GM12878 (cell line): ENCODE results near the gene MXRA7. TPM values are rescaled to one million over a fixed set of nuclear protein-coding genes. Genes with fewer than 3 reads are reported as not detected.

Experiments used
- ATAC-seq: fragments of 200-7000 bp; cut with Tn5 transposase; 3 replicates; pipeline ENCODE4 v1.9.1; 2020; ENCODE audit warnings: mild to moderate bottlenecking, moderate library complexity
- BruUV-seq: library from RNA; stranded (reverse); fragments of 400-500 nt; replicated peaks from 2 replicates; lab custom pipeline; 2021; lab: Mats Ljungman, UMichigan
- CTCF ChIA-PET: fragments of 300-600 bp; sonication (Branson Sonifier 250); formaldehyde crosslinking; extraction: SDS; loops from one replicate; lab custom pipeline; 2021; ENCODE audit warnings: inconsistent platforms; lab: Yijun Ruan, JAX
- POLR2A ChIA-PET: fragments of 350-600 bp; formaldehyde crosslinking; extraction: SDS; loops from one replicate; lab custom pipeline; 2021; ENCODE audit warnings: inconsistent platforms; lab: Charles Lee
- RAD21 ChIA-PET: fragments of 300-600 bp; sonication (Branson Sonifier 250); formaldehyde crosslinking; loops from one replicate; lab custom pipeline; 2023; ENCODE audit warnings: antibody characterized with exemption; ENCODE audit not compliant: unreplicated experiment; lab: Charles Lee
- SMC1A ChIA-PET: fragments of 300-600 bp; sonication (Branson Sonifier 250); formaldehyde crosslinking; loops from one replicate; lab custom pipeline; 2023; ENCODE audit not compliant: unreplicated experiment, uncharacterized antibody; lab: Charles Lee
- DNase-seq: peaks from one replicate; pipeline ENCODE4 v3.0.0-alpha.2; 2011; ENCODE audit warnings: low read depth, low spot score
- FAIRE-seq: peaks from 3 replicates; lab custom pipeline; 2011; peaks lifted over from hg19 to GRCh38; lab: Jason Lieb, UNC
- H2AFZ ChIP-seq: 2 replicates; pipeline ENCODE4 v1.6.0; 2011; ENCODE audit warnings: low read depth, low read length, control low read depth; ENCODE audit not compliant: control insufficient read depth
- H3K27ac ChIP-seq: 2 replicates; pipeline ENCODE4 v1.5.1; 2011; ENCODE audit warnings: control low read depth; ENCODE audit not compliant: control insufficient read depth, insufficient read depth
- H3K27me3 ChIP-seq, 2 experiments: replicated peaks in 1 of 2; 2 replicates each; pipeline versions ENCODE4 v1.6.0 to v1.6.1; 2011; ENCODE audit warnings: low read length in 1 of 2; ENCODE audit not compliant: control insufficient read depth in 2 of 2, insufficient read depth in 2 of 2
- H3K36me3 ChIP-seq, 2 experiments: 2 replicates each; pipeline ENCODE4 v1.5.1; 2011; ENCODE audit warnings: low read length in 1 of 2; ENCODE audit not compliant: control insufficient read depth in 2 of 2, insufficient read depth in 2 of 2
- H3K4me1 ChIP-seq: 2 replicates; pipeline ENCODE4 v1.6.1; 2011; ENCODE audit warnings: mild to moderate bottlenecking, low read length, moderate library complexity, mixed read lengths; ENCODE audit not compliant: control insufficient read depth, insufficient read depth
- H3K4me2 ChIP-seq: 2 replicates; pipeline ENCODE4 v1.6.0; 2011; ENCODE audit warnings: control low read depth; ENCODE audit not compliant: control insufficient read depth, insufficient read depth
- H3K4me3 ChIP-seq: fragments of 200-600 bp; sonication (generic); 2 replicates; pipeline ENCODE4 v1.5.1; 2016
- H3K79me2 ChIP-seq: 2 replicates; pipeline ENCODE4 v1.6.0; 2011; ENCODE audit warnings: low read length; ENCODE audit not compliant: control insufficient read depth, insufficient read depth
- H3K9ac ChIP-seq: 2 replicates; pipeline ENCODE4 v1.8.0; 2011; ENCODE audit warnings: low read length, control low read depth, mixed read lengths; ENCODE audit not compliant: control insufficient read depth, insufficient read depth
- H3K9me3 ChIP-seq: replicated peaks from 3 replicates; pipeline ENCODE4 v1.5.1; 2011; ENCODE audit warnings: mild to moderate bottlenecking, low read length; ENCODE audit not compliant: control insufficient read depth, insufficient read depth
- H4K20me1 ChIP-seq: 2 replicates; pipeline ENCODE4 v1.6.0; 2011; ENCODE audit not compliant: control insufficient read depth, insufficient read depth
- ATF7 ChIP-seq: fragments of 450-650 bp; IDR thresholded peaks from 2 replicates; pipeline ENCODE4 v1.6.1; 2016; ENCODE audit warnings: low read depth, mild to moderate bottlenecking
- BCL11A ChIP-seq: IDR thresholded peaks from 2 replicates; pipeline ENCODE4 v1.6.1; 2011; ENCODE audit warnings: low read depth, low read length
- BHLHE40 ChIP-seq, 2 experiments: fragments of 450-650 bp in 1 of 2; IDR thresholded peaks; 2 replicates each; pipeline ENCODE4 v1.6.1; 2011 to 2017; ENCODE audit warnings: low read depth in 2 of 2, borderline replicate concordance in 1 of 2, improper control_type of control experiment in 1 of 2, low read length in 1 of 2, mild to moderate bottlenecking in 1 of 2
- CREB1 ChIP-seq: IDR thresholded peaks from 2 replicates; pipeline ENCODE4 v1.6.1; 2012; ENCODE audit warnings: low read depth, mild to moderate bottlenecking, inconsistent platforms
- EED ChIP-seq: sonication (generic); IDR thresholded peaks from 2 replicates; pipeline ENCODE4 v1.6.1; 2016; ENCODE audit warnings: antibody characterized with exemption, low read depth
- ESRRA ChIP-seq: IDR thresholded peaks from 2 replicates; pipeline ENCODE4 v1.6.1; 2012; ENCODE audit warnings: mild to moderate bottlenecking, low read length, improper control_type of control experiment
- EZH2 ChIP-seq: IDR thresholded peaks from 2 replicates; pipeline ENCODE4 v1.6.1; 2012; ENCODE audit warnings: low read depth, mild to moderate bottlenecking, control low read depth, inconsistent platforms, low read length, borderline replicate concordance; ENCODE audit not compliant: control insufficient read depth
- MEF2B ChIP-seq: fragments of 450-650 bp; IDR thresholded peaks from 2 replicates; pipeline ENCODE4 v1.6.1; 2018; ENCODE audit warnings: mild to moderate bottlenecking, moderate library complexity; ENCODE audit not compliant: partially characterized antibody, poor library complexity, severe bottlenecking
- MTA2 ChIP-seq: fragments of 450-650 bp; IDR thresholded peaks from 2 replicates; pipeline ENCODE4 v1.6.1; 2016; ENCODE audit warnings: low read depth, mild to moderate bottlenecking, moderate library complexity
- NRF1 ChIP-seq: conservative IDR thresholded peaks from 2 replicates; pipeline ENCODE4 v1.6.1; 2011; ENCODE audit warnings: mild to moderate bottlenecking, low read depth, low read length, improper control_type of control experiment
- PML ChIP-seq: IDR thresholded peaks from 2 replicates; pipeline ENCODE4 v1.6.1; 2012; ENCODE audit warnings: low read length, inconsistent platforms
- POLR2A ChIP-seq: IDR thresholded peaks from 2 replicates; pipeline ENCODE4 v1.6.1; 2011; ENCODE audit warnings: low read depth, mild to moderate bottlenecking, low read length
- RCOR1 ChIP-seq: conservative IDR thresholded peaks from 2 replicates; pipeline ENCODE4 v1.6.1; 2012; ENCODE audit warnings: low read depth, low read length, improper control_type of control experiment
- RELA ChIP-seq: fragments of 450-650 bp; IDR thresholded peaks from 2 replicates; pipeline ENCODE4 v1.8.0; 2014; ENCODE audit warnings: borderline replicate concordance; ENCODE audit not compliant: partially characterized antibody
- SIX5 ChIP-seq: IDR thresholded peaks from 2 replicates; pipeline ENCODE4 v1.6.1; 2011; ENCODE audit warnings: mild to moderate bottlenecking, low read depth, low read length, moderate library complexity; ENCODE audit not compliant: severe bottlenecking
- TCF12 ChIP-seq: IDR thresholded peaks from 2 replicates; pipeline ENCODE4 v1.6.1; 2011; ENCODE audit warnings: low read depth, mild to moderate bottlenecking, low read length
- ZSCAN29 ChIP-seq: fragments of 450-650 bp; IDR thresholded peaks from 2 replicates; pipeline ENCODE4 v1.6.1; 2017; ENCODE audit warnings: mild to moderate bottlenecking, moderate library complexity
- ZZZ3 ChIP-seq: IDR thresholded peaks from 2 replicates; pipeline ENCODE4 v1.6.1; 2011; ENCODE audit warnings: low read depth; ENCODE audit not compliant: control insufficient read depth, insufficient read length
- WGBS: methylation state at CpG from one replicate; pipeline ENCODE4 v1.1.6; 2016; ENCODE audit warnings: low lambda C conversion rate; ENCODE audit not compliant: insufficient replicate concordance, insufficient coverage; ENCODE audit errors: missing lambda C conversion rate; 5-methylcytosine and 5-hydroxymethylcytosine counted together
- in situ Hi-C: fragments of 300-500 bp; cut with MboI; formaldehyde crosslinking; loops from 9 replicates; pipeline ENCODE4 v1.14.3; 2018; ENCODE audit warnings: mixed read lengths
- intact Hi-C: fragments of 100-400 bp; cut with micrococcal nuclease; formaldehyde crosslinking; loops from one replicate; pipeline ENCODE4 v1.14.2; 2022; ENCODE audit not compliant: unreplicated experiment
- polyA plus RNA-seq, 11 experiments: library from polyadenylated mRNA; depleted of rRNA in 4 of 11; unstranded in 6 of 11; stranded (reverse) in 5 of 11; fragments of >200 nt; fragmentation: Nextera tagmentation in 4 of 11; fragmentation: Illumina TruSeq in 1 of 11; extraction: Ambion mirVana in 4 of 11; extraction: Trizol in 1 of 11; gene quantifications; 1 replicate in 1 of 11; 2 replicates in 10 of 11; pipeline versions ENCODE4 v1.2.1 to v1.2.3, GENCODE V29; 2011 to 2016; ENCODE audit warnings: inconsistent platforms in 2 of 11, missing spikeins in 2 of 11, low read depth in 1 of 11
- total RNA-seq, 4 experiments: library from RNA; depleted of rRNA in 3 of 4; stranded (reverse); fragments of >200 nt in 3 of 4; fragmentation: Illumina TruSeq in 1 of 4; extraction: Trizol in 1 of 4; gene quantifications; 2 replicates each; pipeline versions ENCODE4 v1.2.1 to v1.2.3, GENCODE V29; 2013 to 2021
- TF ChIP-seq, protein P1 (sequence below), 3 experiments: IDR thresholded peaks in 2 of 3; conservative IDR thresholded peaks in 1 of 3; 2 replicates each; pipeline ENCODE4 v1.5.1; 2011; ENCODE audit warnings: low read depth in 3 of 3, low read length in 3 of 3, mild to moderate bottlenecking in 3 of 3, control low read depth in 2 of 3, moderate library complexity in 2 of 3, inconsistent platforms in 1 of 3, mixed read lengths in 1 of 3; ENCODE audit not compliant: control insufficient read depth in 2 of 3, insufficient read depth in 1 of 3; ENCODE audit errors: extremely low read depth in 1 of 3
- TF ChIP-seq, protein P2 (sequence below): IDR thresholded peaks from 2 replicates; pipeline ENCODE4 v1.6.1; 2012; ENCODE audit warnings: low read depth, low read length, improper control_type of control experiment

Gene MXRA7
- total and polyA plus RNA-seq, 10 of the 15 experiments (the other 5 are each of a cell fraction or from before 2014, with no cell fraction given): 0.03 to 2.0 (median 0.33) TPM

DNA sequence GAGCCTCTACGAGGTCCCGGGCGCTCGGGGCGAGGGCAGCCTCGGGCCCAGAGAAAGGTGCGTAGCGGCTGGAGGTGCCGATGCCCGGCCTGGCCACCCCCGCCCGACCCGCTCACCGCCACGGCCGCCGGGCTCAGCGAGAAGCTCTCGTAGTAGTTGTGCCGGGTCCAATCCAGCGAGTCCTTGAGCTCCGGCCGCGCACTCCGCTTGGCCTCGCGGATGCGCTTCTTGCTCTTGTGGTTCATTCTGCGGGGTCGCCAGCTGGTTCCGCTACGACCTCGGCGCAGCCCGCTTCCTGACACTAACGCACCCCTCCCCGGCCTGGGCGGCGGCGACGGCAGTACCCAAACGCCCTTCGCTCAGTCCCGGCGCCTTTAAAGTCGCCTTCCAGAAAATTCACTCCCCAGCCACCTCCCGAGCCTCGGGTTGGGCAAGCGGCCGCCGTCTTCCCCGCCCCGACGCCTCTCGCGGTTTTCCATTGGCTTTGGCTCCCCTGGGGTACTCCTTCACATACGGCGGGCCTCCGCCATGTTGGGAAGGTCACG, 15.5 kb upstream of the MXRA7 start, which contains the start of gene JMJD6 (continued):
- TF ChIP-seq TCF12: peak; percentile 81; the same call in 1 of the 2 replicates
- TF ChIP-seq, protein P1, sequence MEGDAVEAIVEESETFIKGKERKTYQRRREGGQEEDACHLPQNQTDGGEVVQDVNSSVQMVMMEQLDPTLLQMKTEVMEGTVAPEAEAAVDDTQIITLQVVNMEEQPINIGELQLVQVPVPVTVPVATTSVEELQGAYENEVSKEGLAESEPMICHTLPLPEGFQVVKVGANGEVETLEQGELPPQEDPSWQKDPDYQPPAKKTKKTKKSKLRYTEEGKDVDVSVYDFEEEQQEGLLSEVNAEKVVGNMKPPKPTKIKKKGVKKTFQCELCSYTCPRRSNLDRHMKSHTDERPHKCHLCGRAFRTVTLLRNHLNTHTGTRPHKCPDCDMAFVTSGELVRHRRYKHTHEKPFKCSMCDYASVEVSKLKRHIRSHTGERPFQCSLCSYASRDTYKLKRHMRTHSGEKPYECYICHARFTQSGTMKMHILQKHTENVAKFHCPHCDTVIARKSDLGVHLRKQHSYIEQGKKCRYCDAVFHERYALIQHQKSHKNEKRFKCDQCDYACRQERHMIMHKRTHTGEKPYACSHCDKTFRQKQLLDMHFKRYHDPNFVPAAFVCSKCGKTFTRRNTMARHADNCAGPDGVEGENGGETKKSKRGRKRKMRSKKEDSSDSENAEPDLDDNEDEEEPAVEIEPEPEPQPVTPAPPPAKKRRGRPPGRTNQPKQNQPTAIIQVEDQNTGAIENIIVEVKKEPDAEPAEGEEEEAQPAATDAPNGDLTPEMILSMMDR (IDR thresholded peaks at IDR 0.05 in 2 of 3, conservative IDR thresholded peaks at IDR 0.05 in 1 of 3; ENCODE audit: control insufficient read depth in 2 of 3, extremely low read depth in 1 of 3, insufficient read depth in 1 of 3, low read depth in 3 of 3, low read length in 3 of 3): no peak

DNA sequence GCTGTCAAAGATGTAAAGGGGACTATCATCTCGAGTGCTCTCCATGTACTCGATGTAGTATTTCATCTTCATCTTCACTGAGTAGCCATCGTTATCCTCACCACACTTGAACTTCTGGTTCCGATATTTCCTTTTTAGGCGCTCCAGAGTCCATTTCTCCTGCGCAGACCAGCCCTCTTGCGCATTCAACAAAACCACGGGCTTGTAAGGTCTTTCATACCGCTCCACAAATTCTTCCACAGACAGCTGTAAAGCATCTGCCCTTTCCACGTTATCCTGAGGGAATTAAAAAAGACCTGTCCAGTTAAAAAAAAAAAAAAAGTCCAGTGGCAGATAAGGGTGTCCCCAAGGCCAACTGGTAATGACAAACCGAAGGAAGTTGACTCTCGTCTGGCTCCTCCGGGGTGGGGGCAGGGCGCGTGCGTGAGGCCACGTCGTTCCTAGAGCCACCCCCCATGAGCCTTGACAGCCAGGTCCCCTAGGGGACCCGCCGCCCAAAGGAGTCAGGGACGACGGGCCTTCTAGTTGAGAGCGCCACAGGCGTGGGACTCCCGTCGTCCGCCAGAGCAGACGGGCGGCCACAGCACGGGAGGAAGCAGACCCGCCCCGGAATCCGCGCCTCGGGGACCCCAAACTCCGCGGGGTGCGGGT, 14.9 kb upstream of the MXRA7 start:
- POLR2A ChIA-PET: interaction anchor here (0.6 to 4.4 kb wide), 6 partner anchors 11 to 368 kb away, joined by 3 to 60 read pairs (median 4); partner anchors contain the start of genes MFSD11 and SRSF2
- peak overlapping the region; percentile 97 for H3K4me3 ChIP-seq
- in situ Hi-C loops: no loop called here
- TF ChIP-seq EZH2 (no peak), ESRRA (no peak), CREB1 (no peak; the same call in 1 of the 2 replicates), POLR2A (peak; percentile 6; the same call in 1 of the 2 replicates), SIX5 (no peak), ZSCAN29 (no peak), RELA (no peak), PML (no peak; the same call in 1 of the 2 replicates), BHLHE40 (IDR thresholded peaks at IDR 0.05; ENCODE audit: borderline replicate concordance in 1 of 2, low read depth in 2 of 2, low read length in 1 of 2) (peak; percentile 49 to 57; a peak in 3 of 4 replicates), MEF2B (no peak), ZZZ3 (no peak), MTA2 (no peak), NRF1 (no peak), BCL11A (no peak), RCOR1 (no peak), ATF7 (peak; percentile 27; the same call in 1 of the 2 replicates), EED (no peak)
- TF ChIP-seq, protein P2, sequence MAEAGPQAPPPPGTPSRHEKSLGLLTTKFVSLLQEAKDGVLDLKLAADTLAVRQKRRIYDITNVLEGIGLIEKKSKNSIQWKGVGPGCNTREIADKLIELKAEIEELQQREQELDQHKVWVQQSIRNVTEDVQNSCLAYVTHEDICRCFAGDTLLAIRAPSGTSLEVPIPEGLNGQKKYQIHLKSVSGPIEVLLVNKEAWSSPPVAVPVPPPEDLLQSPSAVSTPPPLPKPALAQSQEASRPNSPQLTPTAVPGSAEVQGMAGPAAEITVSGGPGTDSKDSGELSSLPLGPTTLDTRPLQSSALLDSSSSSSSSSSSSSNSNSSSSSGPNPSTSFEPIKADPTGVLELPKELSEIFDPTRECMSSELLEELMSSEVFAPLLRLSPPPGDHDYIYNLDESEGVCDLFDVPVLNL: no peak

More for the DNA sequence above, 14.9 kb upstream of the MXRA7 start:
- ChIA-PET CTCF (interaction anchor here (1.6 to 7.2 kb wide), 3 partner anchors 10 to 202 kb away, joined by 6 to 65 read pairs (median 12); no protein-coding TSS in a partner anchor), RAD21 (interaction anchor here (0.6 to 1.2 kb wide), 3 partner anchors 8 to 415 kb away, joined by 3 to 4 read pairs (median 3); partner anchors contain the start of gene SEC14L1), SMC1A (interaction anchor here (1.0 to 1.2 kb wide), 2 partner anchors 15 to 21 kb away, joined by 3 read pairs; partner anchors contain the start of gene MXRA7)
- H3K27me3 ChIP-seq: no peaks in the 10 kb centered on the region
- peaks cover 65% of the 10 kb centered on the region for H3K79me2 ChIP-seq
- peaks cover 4 to 18% of the 10 kb centered on the region in 2 experiments; a peak in 3 of 4 replicates for H3K36me3 ChIP-seq
- ATAC-seq (peak; percentile 50), FAIRE-seq (no peak), DNase-seq (no peak)
- peak overlapping the region; percentile 78 for H2AFZ ChIP-seq
- no TSS peak for BruUV-seq
- H4K20me1 ChIP-seq: no peaks in the 10 kb centered on the region
- intact Hi-C loops: loop anchor here (5.0 kb wide), 1 partner anchor 112 kb away; no protein-coding TSS in a partner anchor
- no peaks in the 10 kb centered on the region for H3K4me1 ChIP-seq
- peak overlapping the region; percentile 68 for H3K4me2 ChIP-seq
- under 1% methylated on average over 38 of the region's 38 CpGs for WGBS
- peak overlapping the region; percentile 76 for H3K9ac ChIP-seq
- peak overlapping the region; percentile 98 for H3K27ac ChIP-seq
- no peaks in the 10 kb centered on the region for H3K9me3 ChIP-seq
